Esophagus (tissue), 2 donors: ENCODE measurements around the gene GLRX. TPM values are rescaled to one million over a fixed set of nuclear protein-coding genes. Genes with fewer than 3 reads are reported as not detected.

Source experiments
- H3K27ac ChIP-seq, 2 donors: one replicate each; pipeline ENCODE4 v1.5.1; 2013; ENCODE audit warnings: low read depth in 2 of 2, mild to moderate bottlenecking in 2 of 2, inconsistent platforms in 1 of 2, low read length in 1 of 2, moderate library complexity in 1 of 2
- H3K27me3 ChIP-seq, 2 donors: one replicate each; pipeline ENCODE4 v1.6.1; 2013; ENCODE audit warnings: low read length in 2 of 2, control low read depth in 1 of 2, mild to moderate bottlenecking in 1 of 2; ENCODE audit not compliant: insufficient read depth in 2 of 2, control insufficient read depth in 1 of 2
- H3K36me3 ChIP-seq, 2 donors: one replicate each; pipeline ENCODE4 v1.6.1; 2013; ENCODE audit warnings: low read length in 1 of 2; ENCODE audit not compliant: control insufficient read depth in 2 of 2, insufficient read depth in 2 of 2
- H3K4me1 ChIP-seq, 2 donors: one replicate each; pipeline ENCODE4 v1.6.1; 2013; ENCODE audit warnings: low read length in 1 of 2; ENCODE audit not compliant: control insufficient read depth in 2 of 2, insufficient read depth in 2 of 2
- H3K4me3 ChIP-seq, 2 donors: one replicate each; pipeline ENCODE4 v1.5.1; 2013; ENCODE audit warnings: low read length in 2 of 2, mild to moderate bottlenecking in 2 of 2, low read depth in 1 of 2, moderate library complexity in 1 of 2
- H3K9me3 ChIP-seq, 2 donors: one replicate each; pipeline ENCODE4 v1.6.1; 2013; ENCODE audit warnings: mild to moderate bottlenecking in 2 of 2, low read depth in 1 of 2, low read length in 1 of 2, moderate library complexity in 1 of 2; ENCODE audit not compliant: control insufficient read depth in 2 of 2, insufficient read depth in 1 of 2
- WGBS, 2 donors: extraction: QIAGEN DNeasy Blood & Tissue Kit; methylation state at CpG; one replicate each; pipeline ENCODE4 v1.1.7; 2013; 5-methylcytosine and 5-hydroxymethylcytosine counted together
- polyA plus RNA-seq, 2 donors: library from polyadenylated mRNA; stranded (reverse); fragments of 200-250 nt; gene quantifications; one replicate each; pipeline ENCODE4 v1.2.3, GENCODE V29; 2013
- donor health status: healthy with polysubstance abuse.
- donor health status: Bipolar disorder and iron deficiency.

The GLRX gene
- polyA plus RNA-seq, 2 donors: 5.6 to 11.1 TPM

DNA sequence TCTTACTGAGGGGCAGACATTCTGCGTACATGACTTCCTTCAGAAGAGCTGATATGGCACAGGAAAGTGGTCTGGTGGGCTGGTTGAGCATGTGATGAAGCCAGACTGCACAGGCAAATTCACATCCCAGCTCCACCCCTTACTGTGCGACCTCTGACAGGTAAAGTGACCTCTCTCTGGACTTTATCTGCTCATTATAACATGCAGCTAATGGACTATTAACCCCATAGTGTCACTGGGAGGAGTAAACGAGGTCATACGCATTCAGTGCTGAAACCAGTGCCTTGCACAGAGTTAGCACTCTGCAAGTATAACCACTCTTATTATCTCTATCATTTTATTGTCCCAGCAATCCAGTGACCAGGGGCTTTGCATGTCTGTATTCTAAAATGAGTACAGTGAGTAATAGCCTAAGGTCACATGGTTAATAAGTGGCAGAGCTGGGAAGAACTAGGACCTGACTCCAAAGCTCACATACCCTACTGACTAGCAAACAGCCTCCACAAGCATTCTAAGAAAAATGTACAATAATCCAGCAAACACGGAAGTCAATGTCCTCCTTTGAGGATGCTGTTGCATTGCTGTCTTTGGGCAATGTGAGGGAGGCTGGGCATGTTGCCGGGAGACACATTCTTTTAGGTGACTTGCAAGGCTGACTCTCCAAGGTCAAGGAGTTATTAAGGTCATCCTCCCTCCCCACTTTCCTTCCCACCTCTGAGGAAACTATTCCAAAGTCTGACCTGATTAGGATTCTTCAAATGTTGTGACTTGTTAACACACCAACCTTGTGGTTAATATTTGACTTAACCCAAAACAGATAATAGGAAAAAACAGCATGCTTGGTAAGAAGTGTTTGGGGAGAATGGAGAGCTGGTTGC, 19.0 kb downstream of the GLRX start:
- Histone ChIP-seq H3K27ac (no peak overlapping the region), H3K9me3 (no peaks in the 10 kb centered on the region), H3K27me3 (no peaks in the 10 kb centered on the region), H3K4me3 (no peak overlapping the region), H3K4me1 (no peaks in the 10 kb centered on the region), H3K36me3 (no peaks in the 10 kb centered on the region)
- 71 to 81% methylated on average over 6 of the region's 6 CpGs for WGBS, 2 donors

DNA sequence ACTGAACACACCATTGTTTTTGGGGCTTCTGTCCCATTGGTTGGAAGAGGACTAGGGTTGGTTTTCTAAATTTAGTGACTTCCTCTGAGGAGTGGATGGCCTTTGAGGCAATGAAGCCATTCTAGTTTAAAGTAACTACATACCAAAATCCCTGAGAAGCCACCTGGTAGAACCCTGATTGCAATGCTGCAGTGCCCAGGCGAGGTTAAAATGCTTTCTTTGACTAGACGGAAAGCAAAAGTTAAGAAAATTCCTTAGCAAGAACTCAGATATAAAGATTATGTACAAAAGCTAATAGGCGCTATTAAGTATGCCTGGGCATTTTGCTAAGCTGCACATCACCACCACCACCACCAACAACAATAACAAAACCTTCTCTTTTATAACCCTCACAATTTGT, 20.6 kb downstream of the GLRX start:
- 96 to 99% methylated on average over 3 of the region's 3 CpGs for WGBS, 2 donors
- no peaks in the 10 kb centered on the region for H3K9me3 ChIP-seq
- no peak overlapping the region for H3K27ac ChIP-seq
- no peaks in the 10 kb centered on the region for H3K4me1 ChIP-seq
- H3K36me3 ChIP-seq: no peaks in the 10 kb centered on the region
- H3K27me3 ChIP-seq: no peaks in the 10 kb centered on the region
- no peak overlapping the region for H3K4me3 ChIP-seq

DNA sequence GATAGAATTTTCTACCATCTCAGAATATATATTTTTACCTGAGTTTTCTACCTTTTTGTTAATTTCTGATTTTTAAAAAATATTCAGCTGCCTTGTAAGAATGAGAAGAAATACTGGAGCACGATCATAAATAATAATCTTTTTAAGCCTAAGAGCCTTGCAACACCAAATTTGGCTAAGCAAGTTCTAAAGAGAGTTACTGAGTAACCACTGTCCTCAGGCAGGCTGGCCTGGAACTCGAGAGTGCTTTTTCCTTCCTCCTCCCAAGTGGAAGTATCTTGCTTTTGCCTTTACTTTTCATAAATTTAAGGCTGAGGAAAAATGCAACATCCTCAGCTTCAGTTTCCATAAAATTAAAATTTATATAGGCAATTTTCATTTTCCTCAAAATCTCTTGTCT, 21.0 kb downstream of the GLRX start:
- Histone ChIP-seq H3K4me3 (no peak overlapping the region), H3K4me1 (no peaks in the 10 kb centered on the region), H3K27ac (no peak overlapping the region), H3K27me3 (no peaks in the 10 kb centered on the region), H3K9me3 (no peaks in the 10 kb centered on the region), H3K36me3 (no peaks in the 10 kb centered on the region)
- WGBS, 2 donors: 45 to 64% methylated on average over 2 of the region's 2 CpGs

DNA sequence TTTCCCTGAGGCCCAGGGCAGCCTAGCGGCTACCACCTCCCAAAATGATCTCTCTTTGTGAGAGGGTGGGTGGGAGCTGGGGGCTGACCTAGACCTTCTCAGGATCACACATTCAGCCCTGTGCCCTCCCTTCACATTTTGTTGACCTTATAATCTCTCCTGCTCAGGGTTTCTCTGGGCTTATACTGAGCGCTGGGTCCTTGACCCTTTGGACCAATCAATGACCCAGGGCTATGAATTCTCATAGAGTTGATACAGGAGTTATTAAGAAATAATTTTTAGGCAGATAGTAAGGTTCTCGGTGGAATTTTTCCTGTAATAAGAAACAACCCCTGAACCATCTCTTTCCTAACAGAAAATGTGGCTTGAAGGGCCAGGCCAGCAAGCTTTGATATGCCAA, 22.0 kb downstream of the GLRX start:
- H3K4me3 ChIP-seq: no peak overlapping the region
- 97 to 99% methylated on average over 3 of the region's 3 CpGs for WGBS, 2 donors
- H3K27ac ChIP-seq: no peak overlapping the region
- H3K36me3 ChIP-seq: no peaks in the 10 kb centered on the region
- H3K9me3 ChIP-seq: no peaks in the 10 kb centered on the region
- no peaks in the 10 kb centered on the region for H3K27me3 ChIP-seq
- H3K4me1 ChIP-seq: no peaks in the 10 kb centered on the region

- 86 to 89% methylated on average over 4 of the region's 4 CpGs for WGBS, 2 donors
- Histone ChIP-seq H3K4me3 (no peak overlapping the region), H3K36me3 (no peaks in the 10 kb centered on the region), H3K9me3 (no peaks in the 10 kb centered on the region), H3K27me3 (no peaks in the 10 kb centered on the region), H3K27ac (no peak overlapping the region), H3K4me1 (no peaks in the 10 kb centered on the region)
Measured at GRCh38 chr5:95799191-95799835, 23.2 kb downstream of the GLRX start.

GRCh38 chr5:95798545-95798944, 24.0 kb downstream of the GLRX start:
- no peaks in the 10 kb centered on the region for H3K36me3 ChIP-seq
- H3K9me3 ChIP-seq: no peaks in the 10 kb centered on the region
- no peaks in the 10 kb centered on the region for H3K4me1 ChIP-seq
- no peaks in the 10 kb centered on the region for H3K27me3 ChIP-seq
- no peak overlapping the region for H3K4me3 ChIP-seq
- no peak overlapping the region for H3K27ac ChIP-seq

GRCh38 chr5:95798048-95798447, 24.5 kb downstream of the GLRX start:
- Histone ChIP-seq H3K27me3 (no peaks in the 10 kb centered on the region), H3K4me3 (no peak overlapping the region), H3K4me1 (no peaks in the 10 kb centered on the region), H3K27ac (no peak overlapping the region), H3K9me3 (no peaks in the 10 kb centered on the region), H3K36me3 (no peaks in the 10 kb centered on the region)
- WGBS, 2 donors: 90 to 91% methylated on average over 2 of the region's 2 CpGs

DNA sequence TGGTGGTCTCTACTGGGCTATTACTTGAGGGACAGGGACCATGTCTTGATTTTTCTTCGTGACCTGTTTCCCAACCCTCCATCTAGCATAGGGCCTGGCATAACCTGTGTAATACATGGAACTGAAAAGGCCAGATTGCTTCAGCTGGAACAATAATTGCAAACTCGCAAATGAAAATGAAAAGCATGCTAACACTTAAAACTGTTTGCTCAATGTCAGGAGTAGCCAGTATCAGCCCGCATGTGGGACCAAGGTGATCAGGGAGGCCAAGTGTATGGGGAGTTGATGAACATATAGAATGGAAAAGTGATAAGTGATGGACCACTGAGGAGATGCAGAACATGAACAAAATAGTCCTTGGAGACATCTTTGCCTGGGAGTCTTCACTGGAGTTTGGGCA, 25.2 kb downstream of the GLRX start:
- Histone ChIP-seq H3K4me1 (no peaks in the 10 kb centered on the region), H3K36me3 (no peaks in the 10 kb centered on the region), H3K27ac (no peak overlapping the region), H3K27me3 (no peaks in the 10 kb centered on the region), H3K9me3 (no peaks in the 10 kb centered on the region), H3K4me3 (no peak overlapping the region)
- WGBS, 2 donors: 91 to 93% methylated on average over 3 of the region's 3 CpGs

DNA sequence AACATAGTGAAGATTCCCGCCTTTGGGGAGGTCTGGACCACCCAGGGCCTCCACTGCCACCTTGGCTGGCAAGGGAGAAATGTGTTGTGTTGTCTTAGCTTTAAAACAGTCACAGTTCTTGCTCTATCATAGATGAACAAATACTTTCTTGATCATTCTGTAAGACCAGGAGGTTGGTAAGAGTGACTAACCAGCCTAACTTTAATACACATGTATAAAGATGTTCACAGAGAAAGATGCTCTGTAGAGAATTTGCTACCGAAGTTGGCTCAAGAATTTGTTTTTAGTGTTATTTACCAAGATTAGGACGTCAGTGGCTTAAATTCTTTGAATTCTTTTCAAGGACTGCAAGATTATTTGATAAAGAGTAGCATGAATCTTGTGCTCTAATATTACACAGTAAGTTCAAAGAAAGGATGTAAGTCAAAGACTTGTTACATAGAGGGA, 28.4 kb downstream of the GLRX start:
- H3K9me3 ChIP-seq: no peaks in the 10 kb centered on the region
- no peak overlapping the region for H3K4me3 ChIP-seq
- no peak overlapping the region for H3K27ac ChIP-seq
- peaks cover 0 to 3% of the 10 kb centered on the region in 2 donors for H3K36me3 ChIP-seq
- 60 to 66% methylated on average over 3 of the region's 3 CpGs for WGBS, 2 donors
- no peaks in the 10 kb centered on the region for H3K4me1 ChIP-seq
- no peaks in the 10 kb centered on the region for H3K27me3 ChIP-seq

DNA sequence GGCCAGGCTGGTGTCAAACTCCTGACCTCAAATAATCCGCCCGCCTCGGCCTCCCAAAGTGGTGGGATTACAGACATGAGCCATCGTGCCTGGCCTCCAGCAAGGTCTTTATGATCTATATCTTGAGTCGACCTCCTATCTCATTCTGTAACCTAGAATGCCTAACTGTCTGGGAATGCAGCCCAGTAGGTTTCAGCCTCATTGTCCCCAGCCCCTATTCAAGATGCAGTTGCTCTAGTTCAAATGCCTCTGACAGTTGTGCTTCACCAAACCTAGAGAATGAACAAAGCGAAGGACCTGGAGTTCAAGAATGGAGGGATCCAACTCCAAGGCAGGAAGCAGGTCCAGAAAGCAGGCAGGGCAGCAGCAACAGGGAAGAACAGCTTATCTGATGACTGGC, 30.8 kb downstream of the GLRX start:
- H3K4me3 ChIP-seq: no peak overlapping the region
- no peak overlapping the region for H3K27ac ChIP-seq
- no peaks in the 10 kb centered on the region for H3K9me3 ChIP-seq
- 88% methylated on average over 6 of the region's 6 CpGs for WGBS, 2 donors
- H3K36me3 ChIP-seq: peaks cover 0 to 3% of the 10 kb centered on the region in 2 donors
- no peaks in the 10 kb centered on the region for H3K27me3 ChIP-seq
- H3K4me1 ChIP-seq: no peaks in the 10 kb centered on the region
